DMS53 treated with DMSO at 0.1 percent for 48 hours (cell line): ENCODE measurements around the gene ABCC2.
"Not testable (repeated sequence)": the region's sequence is repeated elsewhere in the genome, so short reads cannot be mapped to it uniquely, and the experiment has no call there.

Source experiments
- DNase-seq: peaks from one replicate; lab custom pipeline; 2025; ENCODE audit not compliant: unreplicated experiment; lab: John Stamatoyannopoulos, UW

The ABCC2 gene

DNA sequence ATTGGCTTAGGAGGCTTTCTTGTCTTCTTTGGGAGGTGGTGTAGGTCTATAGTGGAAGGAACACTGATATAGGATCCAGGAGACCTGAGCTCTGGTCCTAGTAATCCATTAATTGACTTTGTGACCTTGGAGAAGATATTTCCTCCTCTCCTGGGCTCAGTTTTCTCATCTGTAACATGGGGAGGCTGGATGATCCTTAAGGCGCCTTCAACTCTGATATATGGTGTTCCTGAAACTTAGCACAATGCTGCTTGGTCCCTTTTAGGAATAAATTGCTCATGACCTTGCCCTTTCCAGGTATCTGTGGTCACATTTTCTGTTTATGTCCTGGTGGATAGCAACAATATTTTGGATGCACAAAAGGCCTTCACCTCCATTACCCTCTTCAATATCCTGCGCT, 25.3 kb downstream of the ABCC2 start:
- DNase-seq: no peak

DNA sequence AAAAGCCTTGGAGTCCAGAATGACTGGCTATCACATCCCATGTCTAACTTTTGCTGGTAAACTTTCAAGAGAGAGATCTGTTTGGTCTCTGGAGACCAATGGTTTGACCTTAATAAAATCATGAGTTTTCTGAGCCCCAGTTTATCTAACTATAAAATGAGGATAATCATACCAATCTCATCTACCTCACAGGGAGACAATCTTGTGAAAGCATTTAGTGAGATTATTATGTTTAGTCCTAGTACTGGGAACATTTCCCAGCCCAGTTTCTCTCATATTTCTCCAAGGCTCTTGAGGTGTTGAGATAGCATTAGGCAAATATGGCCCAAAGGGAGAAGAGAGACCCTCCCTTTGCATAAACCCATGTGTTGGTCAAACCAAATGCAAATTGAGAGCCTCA, 25.8 kb downstream of the ABCC2 start:
- no peak for DNase-seq

GRCh38 chr10:99809481-99809880, 27.0 kb downstream of the ABCC2 start:
- no peak for DNase-seq

GRCh38 chr10:99809931-99810615, 27.6 kb downstream of the ABCC2 start:
- DNase-seq: no peak

DNA sequence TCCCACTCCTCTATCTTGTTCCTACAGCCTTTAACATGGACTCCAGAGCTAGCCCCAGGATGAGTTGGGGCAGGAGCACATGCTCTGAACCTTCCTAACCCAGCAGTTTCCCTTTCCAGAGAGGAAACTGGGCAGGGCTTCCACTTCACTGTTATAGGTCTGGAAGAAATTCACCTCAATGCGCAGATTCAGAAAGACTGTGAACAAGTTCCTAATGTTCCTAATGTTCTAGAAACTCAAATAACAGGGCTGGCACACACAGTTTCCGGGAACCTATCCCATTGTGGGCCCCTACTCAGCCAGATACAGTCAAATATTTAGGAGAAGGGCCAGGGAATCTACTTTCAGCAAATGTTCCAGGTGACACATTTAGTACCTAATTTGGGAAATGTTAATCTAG, 29.7 kb downstream of the ABCC2 start:
- no peak for DNase-seq

- no peak for DNase-seq
Observed at GRCh38 chr10:99814143-99814542, 31.7 kb downstream of the ABCC2 start.

DNA sequence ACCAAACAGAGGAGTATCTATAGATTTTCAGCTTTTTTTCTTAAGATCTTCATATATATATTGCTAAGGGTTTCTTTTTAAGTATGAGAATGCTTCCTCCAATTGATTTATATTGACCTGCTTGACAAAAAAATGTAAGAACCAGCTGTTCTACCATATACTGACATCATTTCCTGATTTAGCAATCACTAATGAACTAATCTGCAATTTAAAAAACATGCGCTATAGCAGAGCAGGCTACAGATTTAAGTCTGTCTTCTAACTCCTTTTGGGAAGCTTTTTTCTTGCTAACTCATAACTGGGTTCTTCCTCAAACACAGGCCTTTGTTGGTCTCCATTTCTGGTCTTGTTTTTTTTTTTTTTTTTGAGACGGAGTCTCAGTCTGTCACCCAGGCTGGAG, 33.2 kb downstream of the ABCC2 start:
- no peak for DNase-seq

- DNase-seq: no peak
Observed at GRCh38 chr10:99827936-99828335, 45.5 kb downstream of the ABCC2 start.

- DNase-seq: no peak
Observed at GRCh38 chr10:99828464-99828863, 46.0 kb downstream of the ABCC2 start.

DNA sequence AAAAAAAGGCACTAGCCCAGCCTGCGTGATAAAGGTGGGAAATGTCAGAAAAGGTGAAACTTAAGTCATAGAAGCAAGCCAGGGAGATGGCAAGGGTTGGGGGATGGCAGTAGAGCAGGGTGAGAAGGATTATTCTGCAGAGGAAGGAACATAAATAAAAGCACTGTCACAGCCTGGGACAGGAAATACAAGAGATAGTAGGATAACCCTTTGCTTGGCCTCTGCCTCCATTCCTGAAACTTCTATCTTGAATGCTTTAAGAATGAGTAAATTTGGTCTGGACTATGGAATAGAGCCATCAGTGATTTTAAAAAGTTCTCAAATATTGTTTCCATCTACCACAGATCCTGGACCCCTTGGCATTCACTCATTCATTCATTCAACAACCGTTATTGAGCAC, 50.0 kb downstream of the ABCC2 start:
- no peak for DNase-seq

DNA sequence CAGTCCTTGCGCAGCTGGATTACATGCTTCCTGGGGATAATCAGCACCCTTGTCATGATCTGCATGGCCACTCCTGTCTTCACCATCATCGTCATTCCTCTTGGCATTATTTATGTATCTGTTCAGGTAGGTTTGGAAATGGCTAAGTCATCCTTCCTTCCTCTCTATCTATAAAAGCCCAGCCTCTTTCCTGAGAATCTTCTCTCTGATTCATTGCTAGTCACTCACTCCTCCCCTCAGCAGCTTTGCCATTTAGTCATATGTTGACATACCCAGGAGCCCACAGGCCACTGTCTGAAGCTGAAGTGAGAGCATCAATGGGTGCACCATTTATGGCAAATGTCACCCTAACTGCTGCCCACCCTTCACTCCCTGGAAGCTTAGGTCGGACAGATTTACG, 52.0 kb downstream of the ABCC2 start:
- DNase-seq: no peak

GRCh38 chr10:99835947-99836346, 53.5 kb downstream of the ABCC2 start:
- DNase-seq: no peak

- no peak for DNase-seq
Observed at GRCh38 chr10:99836711-99837110, 54.3 kb downstream of the ABCC2 start.

GRCh38 chr10:99840859-99841258, 58.4 kb downstream of the ABCC2 start:
- DNase-seq: not testable (repeated sequence)

DNA sequence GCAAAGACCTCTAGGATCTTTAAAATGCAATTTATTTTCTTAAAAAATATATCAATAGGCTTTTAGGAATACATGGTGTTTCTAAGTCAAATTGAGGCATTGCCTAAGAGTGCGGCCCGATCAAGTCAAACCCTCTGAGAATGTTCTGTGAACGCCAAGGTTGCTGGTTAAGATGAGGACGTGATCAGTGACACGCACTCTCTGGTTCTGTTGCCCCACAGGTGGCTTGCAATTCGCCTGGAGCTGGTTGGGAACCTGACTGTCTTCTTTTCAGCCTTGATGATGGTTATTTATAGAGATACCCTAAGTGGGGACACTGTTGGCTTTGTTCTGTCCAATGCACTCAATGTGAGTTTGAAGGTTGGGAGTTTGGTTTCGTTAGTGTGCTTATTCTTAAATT, 59.3 kb downstream of the ABCC2 start:
- DNase-seq: no peak

GRCh38 chr10:99843310-99843709, 60.9 kb downstream of the ABCC2 start:
- DNase-seq: no peak

DNA sequence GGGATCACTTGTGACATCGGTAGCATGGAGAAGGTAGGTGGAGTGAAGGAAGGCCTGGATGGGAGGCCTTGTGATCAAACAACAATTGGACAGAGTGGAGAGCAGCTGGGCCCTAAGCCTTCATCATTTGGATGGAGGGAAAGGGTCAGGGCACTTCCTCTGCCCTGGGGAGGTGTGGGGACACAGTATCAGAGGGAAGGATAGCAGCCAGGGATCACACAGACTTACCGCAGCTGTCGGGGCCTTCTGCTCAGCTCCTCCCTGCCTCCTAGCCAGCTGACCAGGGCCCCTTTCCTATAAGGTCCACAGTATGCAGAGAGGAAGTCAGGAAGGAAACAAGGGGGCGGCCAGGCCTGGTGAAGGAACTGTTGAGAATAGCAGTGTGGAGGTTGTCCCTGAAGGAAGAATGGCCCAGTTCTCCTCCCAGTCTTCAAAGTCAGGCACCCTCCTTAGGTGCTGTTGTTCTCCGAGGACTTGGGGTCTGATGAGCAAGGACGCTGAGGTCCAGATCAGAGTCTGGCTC, 62.1 kb downstream of the ABCC2 start:
- no peak for DNase-seq

- peak; percentile 77 for DNase-seq
Observed at GRCh38 chr10:99845837-99846382, 63.5 kb downstream of the ABCC2 start.

GRCh38 chr10:99849057-99849456, 66.6 kb downstream of the ABCC2 start:
- DNase-seq: no peak

- DNase-seq: no peak
Observed at GRCh38 chr10:99849536-99849935, 67.1 kb downstream of the ABCC2 start.

DNA sequence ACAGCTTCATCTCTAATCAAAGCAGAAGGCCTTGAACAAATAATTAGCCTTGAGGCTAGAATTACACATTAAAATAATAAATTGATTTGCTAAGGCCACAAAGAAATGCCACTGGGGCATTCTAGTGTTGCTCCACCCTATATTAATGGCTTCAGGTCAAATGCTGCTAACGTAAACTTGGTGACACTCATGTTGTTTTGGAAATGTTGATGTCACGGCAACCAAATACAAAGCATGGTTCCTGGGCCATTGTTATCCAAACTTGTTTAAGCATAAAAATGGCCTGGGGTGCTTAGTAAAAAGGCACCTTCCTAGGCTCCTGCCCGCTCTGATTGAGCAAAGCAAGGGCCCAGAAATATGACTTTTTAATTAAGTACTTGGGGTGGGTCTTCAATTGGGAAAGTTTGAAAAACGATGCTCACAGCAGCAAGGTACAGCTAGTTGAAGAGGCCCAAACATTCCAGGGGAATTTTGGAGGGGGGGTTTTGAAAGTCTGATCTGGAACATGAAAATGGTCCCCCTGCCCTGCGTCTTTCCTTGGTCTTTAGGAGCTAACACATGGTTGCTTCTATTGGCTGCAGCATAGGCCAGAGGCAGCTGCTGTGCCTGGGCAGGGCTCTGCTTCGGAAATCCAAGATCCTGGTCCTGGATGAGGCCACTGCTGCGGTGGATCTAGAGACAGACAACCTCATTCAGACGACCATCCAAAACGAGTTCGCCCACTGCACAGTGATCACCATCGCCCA, 67.8 kb downstream of the ABCC2 start:
- no peak for DNase-seq

- DNase-seq: no peak
Observed at GRCh38 chr10:99850767-99851340, 68.4 kb downstream of the ABCC2 start.
